OCI-LY1 (cell line): ENCODE results near the gene PCDHGA6.
"Not testable (repeated sequence)": the region's sequence is repeated elsewhere in the genome, so short reads cannot be mapped to it uniquely, and the experiment has no call there.

Experiments used
- H2AFZ ChIP-seq: fragments of 200-600 bp; sonication (generic), shearing (Covaris generic); 2 replicates; pipeline ENCODE4 v1.6.0; 2014; ENCODE audit warnings: antibody characterized with exemption, mild to moderate bottlenecking, low read length
- H3F3A ChIP-seq: fragments of 200-600 bp; sonication (generic), shearing (Covaris generic); 2 replicates; pipeline ENCODE4 v1.6.0; 2014; ENCODE audit warnings: mild to moderate bottlenecking, antibody characterized with exemption, low read length, moderate library complexity; ENCODE audit not compliant: insufficient read depth
- H3K27ac ChIP-seq: fragments of 200-600 bp; sonication (generic); 2 replicates; pipeline ENCODE4 v1.5.1; 2014; ENCODE audit warnings: low read length, mixed run types, mild to moderate bottlenecking, low read depth; ENCODE audit not compliant: poor library complexity, severe bottlenecking
- H3K27me3 ChIP-seq: fragments of 200-600 bp; sonication (generic); 2 replicates; pipeline ENCODE4 v1.6.0; 2014; ENCODE audit warnings: antibody characterized with exemption, mild to moderate bottlenecking, low read length, moderate library complexity; ENCODE audit not compliant: insufficient read depth
- H3K36me3 ChIP-seq: fragments of 200-600 bp; sonication (generic); 2 replicates; pipeline ENCODE4 v1.6.1; 2014; ENCODE audit warnings: mild to moderate bottlenecking, antibody characterized with exemption, low read length, moderate library complexity, mixed read lengths; ENCODE audit not compliant: insufficient read depth
- H3K4me1 ChIP-seq: fragments of 200-600 bp; sonication (generic); 2 replicates; pipeline ENCODE4 v1.5.1; 2014; ENCODE audit warnings: mild to moderate bottlenecking, low read length, moderate library complexity; ENCODE audit not compliant: insufficient read depth, severe bottlenecking
- H3K4me2 ChIP-seq: fragments of 200-600 bp; sonication (generic), shearing (Covaris generic); 2 replicates; pipeline ENCODE4 v1.6.1; 2014; ENCODE audit warnings: low read length
- H3K4me3 ChIP-seq: fragments of 200-600 bp; sonication (generic); 2 replicates; pipeline ENCODE4 v1.5.1; 2014; ENCODE audit warnings: low read length, low read depth, mild to moderate bottlenecking, mixed read lengths; ENCODE audit not compliant: poor library complexity, severe bottlenecking
- H3K79me2 ChIP-seq: fragments of 200-600 bp; shearing (Covaris generic); 2 replicates; pipeline ENCODE4 v1.6.1; 2016; ENCODE audit warnings: mixed run types, low read length, mixed read lengths; ENCODE audit not compliant: insufficient read depth
- H3K9ac ChIP-seq: fragments of 200-600 bp; sonication (generic), shearing (Covaris generic); 2 replicates; pipeline ENCODE4 v1.6.1; 2014; ENCODE audit warnings: mild to moderate bottlenecking, low read length, mixed read lengths
- H3K9me2 ChIP-seq: fragments of 200-600 bp; sonication (generic), shearing (Covaris generic); 2 replicates; pipeline ENCODE4 v1.6.1; 2014; ENCODE audit warnings: low read depth, mild to moderate bottlenecking, low read length, mixed read lengths
- H3K9me3 ChIP-seq: fragments of 200-600 bp; shearing (Covaris generic); 2 replicates; pipeline ENCODE4 v1.6.1; 2014; ENCODE audit warnings: low read length, mixed read lengths
- H4K20me1 ChIP-seq: fragments of 200-600 bp; sonication (generic), shearing (Covaris generic); 2 replicates; pipeline ENCODE4 v1.6.0; 2016; ENCODE audit warnings: mild to moderate bottlenecking, low read length; ENCODE audit not compliant: insufficient read depth
- CTCF ChIP-seq: fragments of 200-600 bp; sonication (generic), shearing (Covaris generic); IDR thresholded peaks from 2 replicates; pipeline ENCODE4 v1.5.1; 2017; ENCODE audit warnings: mild to moderate bottlenecking, antibody characterized with exemption, low read length, moderate library complexity, mixed read lengths
- EZH2 ChIP-seq: fragments of 200-600 bp; sonication (generic), shearing (Covaris generic); IDR thresholded peaks from 2 replicates; pipeline ENCODE4 v1.8.0; 2017; ENCODE audit warnings: borderline replicate concordance, mixed run types, mild to moderate bottlenecking, antibody characterized with exemption, low read length, moderate library complexity, mixed read lengths

Gene PCDHGA6

GRCh38 chr5:141369994-141370848 lies 3.5 kb upstream of the PCDHGA6 start, which contains the start of gene PCDHGB3:
TSS of gene PCDHGB3 (plus strand) at chr5:141370242. CDS start at chr5:141370395, 153 bp downstream.
- no peak within 1 kb of the TSS for H3K27ac ChIP-seq
- no peaks in the 10 kb centered on the region for H3F3A ChIP-seq
- H3K4me3 ChIP-seq = no peak within 1 kb of the TSS
- H3K9me3 ChIP-seq = peaks cover 27% of the 10 kb centered on the region
- no peaks in the 10 kb centered on the region for H3K27me3 ChIP-seq
- 0 out of 2 replicates have a peak, but pooled peaks have one; percentile 13 for TF ChIP-seq CTCF
- no peak for TF ChIP-seq EZH2
- no peaks in the 10 kb centered on the region for H3K79me2 ChIP-seq
- no peak within 1 kb of the TSS for H2AFZ ChIP-seq
- H3K4me1 ChIP-seq = no peaks in the 10 kb centered on the region
- H3K4me2 ChIP-seq = no peak within 1 kb of the TSS
- H4K20me1 ChIP-seq = no peaks in the 10 kb centered on the region
- no peak within 1 kb of the TSS for H3K9ac ChIP-seq
- H3K36me3 ChIP-seq = no peaks in the 10 kb centered on the region
- H3K9me2 ChIP-seq = no peaks in the 10 kb centered on the region

- H3K4me3 ChIP-seq = no peak overlapping the region
- H3F3A ChIP-seq = no peaks in the 10 kb centered on the region
- H3K4me1 ChIP-seq = no peaks in the 10 kb centered on the region
- no peaks in the 10 kb centered on the region for H3K9me2 ChIP-seq
- H3K27me3 ChIP-seq = no peaks in the 10 kb centered on the region
- TF ChIP-seq CTCF (no peak), EZH2 (no peak)
- H3K36me3 ChIP-seq = no peaks in the 10 kb centered on the region
- H3K27ac ChIP-seq = no peak overlapping the region
- H4K20me1 ChIP-seq = no peaks in the 10 kb centered on the region
- H3K4me2 ChIP-seq = no peak overlapping the region
- peaks cover 23% of the 10 kb centered on the region for H3K9me3 ChIP-seq
- H2AFZ ChIP-seq = no peak overlapping the region
- H3K9ac ChIP-seq = no peak overlapping the region
- no peaks in the 10 kb centered on the region for H3K79me2 ChIP-seq
These were observed 1.9 kb upstream of the PCDHGA6 start for GRCh38 chr5:141371572-141372475.

GRCh38 chr5:141374627-141375026 lies 936 bp downstream of the PCDHGA6 start:
- Histone ChIP-seq H3K9me3 (peaks cover 19% of the 10 kb centered on the region), H3K9me2 (no peaks in the 10 kb centered on the region), H2AFZ (no peak overlapping the region), H3K27me3 (no peaks in the 10 kb centered on the region), H3K9ac (no peak overlapping the region), H3K36me3 (no peaks in the 10 kb centered on the region), H3K79me2 (no peaks in the 10 kb centered on the region), H3K27ac (no peak overlapping the region), H4K20me1 (no peaks in the 10 kb centered on the region), H3K4me3 (no peak overlapping the region), H3F3A (0 out of 2 replicates have a peak, but pooled peaks cover 3% of the 10 kb centered on the region), H3K4me2 (no peak overlapping the region), H3K4me1 (no peaks in the 10 kb centered on the region)
- TF ChIP-seq CTCF (no peak), EZH2 (no peak)

GRCh38 chr5:141375444-141376155 lies 1.9 kb downstream of the PCDHGA6 start:
- H3K27ac ChIP-seq, H3K9me2 ChIP-seq, H3K36me3 ChIP-seq, H3K27me3 ChIP-seq, H3K4me3 ChIP-seq, H3K9ac ChIP-seq, H3K4me2 ChIP-seq, H3F3A ChIP-seq, H3K4me1 ChIP-seq, H3K79me2 ChIP-seq, H2AFZ ChIP-seq, H4K20me1 ChIP-seq: not testable (repeated sequence)
- peaks cover 19% of the 10 kb centered on the region for H3K9me3 ChIP-seq
